Sciatic nerve (tissue), 2 donors: ENCODE measurements around the gene TEX10. TPM values are rescaled to one million over a fixed set of nuclear protein-coding genes. Genes with fewer than 3 reads are reported as not detected.

ENCODE experiments used
- ATAC-seq: fragments of 200-7000 bp; cut with Tn5 transposase; one replicate; pipeline ENCODE4 v1.9.1; 2020; ENCODE audit warnings: mild to moderate bottlenecking, moderate library complexity
- DNase-seq: peaks from one replicate; pipeline ENCODE4 v3.0.0-alpha.2; 2020; ENCODE audit warnings: low spot score
- intact Hi-C: fragments of 100-400 bp; cut with DNase I; formaldehyde crosslinking; loops from one replicate; pipeline ENCODE4 v1.14.2; 2022
- total RNA-seq: library from RNA; stranded (reverse); fragmentation: NEBNext Ultra II Directional; extraction: Animal tissue kit (Norgen Biotek cat#: 25700); gene quantifications from one replicate; pipeline ENCODE4 v1.2.1, GENCODE V29; 2021
- donor health status: DM: no; HTN: no; CAD: no.
- donor health status: DM: no; HTN: no; CAD: no.

TEX10 gene
- total RNA-seq, 1 donor from 2014 or later, result 14.5 TPM

DNA sequence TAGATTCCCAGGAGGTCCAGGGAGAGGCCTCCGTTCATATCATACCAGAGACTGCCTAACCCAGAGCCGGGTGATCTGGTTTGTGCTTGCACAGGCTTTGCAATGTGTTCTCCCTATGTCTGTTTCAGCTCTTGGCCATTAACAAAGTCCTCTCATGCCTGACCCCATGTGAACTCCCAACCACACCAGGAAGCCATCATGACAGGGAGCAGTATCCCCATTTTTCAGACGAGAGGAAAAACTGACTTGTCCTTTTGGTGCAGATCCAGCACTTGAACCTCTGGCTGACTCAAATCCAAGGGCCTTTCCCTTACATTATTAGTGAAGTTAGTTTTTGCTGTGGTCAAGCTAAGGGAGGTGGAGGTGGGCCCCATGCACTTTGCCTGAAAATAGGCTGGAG is 58.4 kb downstream of the TEX10 start:
- intact Hi-C loops, result loop anchor here (10.0 kb wide), 1 partner anchor 1250 kb away; no protein-coding TSS in a partner anchor
- ATAC-seq, result no peak
- DNase-seq, result no peak

DNA sequence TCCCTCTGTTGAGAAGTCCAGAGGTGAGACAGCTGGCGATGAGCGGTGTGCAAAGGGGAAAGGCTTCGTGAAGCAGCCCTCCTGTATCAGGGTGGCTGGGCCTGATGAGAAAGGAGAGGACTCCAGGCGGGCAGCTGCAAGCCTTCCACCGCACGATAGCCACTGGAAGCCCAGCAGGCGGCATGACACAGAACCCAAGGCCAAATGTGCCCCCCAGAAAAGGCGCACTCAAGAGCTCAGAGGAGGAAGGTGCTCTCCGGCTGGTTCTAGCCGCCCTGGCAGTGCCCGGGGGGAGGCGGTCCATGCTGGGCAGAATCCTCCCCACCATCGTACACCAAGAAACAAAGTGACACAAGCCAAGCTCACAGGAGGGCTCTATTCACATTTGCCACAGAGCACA is 60.3 kb downstream of the TEX10 start:
- DNase-seq (no peak), ATAC-seq (no peak)
- intact Hi-C loops, result loop anchor here (10.0 kb wide), 1 partner anchor 1248 kb away; no protein-coding TSS in a partner anchor

DNA sequence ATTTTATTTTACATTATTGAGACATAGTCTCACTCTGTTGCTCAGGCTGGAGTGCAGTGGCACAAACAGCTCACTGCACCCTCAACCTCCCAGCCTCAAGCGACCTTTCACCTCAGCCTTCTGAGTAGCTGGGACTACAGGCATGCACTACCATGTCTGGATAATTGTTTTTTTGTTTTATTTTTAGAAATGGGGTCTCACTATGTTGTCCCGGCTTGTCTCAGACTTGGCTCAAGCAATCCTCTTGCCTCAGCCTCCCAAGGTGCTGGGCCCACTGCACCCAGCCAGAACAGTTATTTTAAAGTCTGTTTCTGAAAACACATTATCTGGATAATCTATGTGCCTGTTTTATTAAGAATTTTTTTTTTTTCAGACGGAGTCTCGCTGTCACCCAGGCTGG is 62.0 kb downstream of the TEX10 start:
- intact Hi-C loops, result loop anchor here (10.0 kb wide), 1 partner anchor 1246 kb away; no protein-coding TSS in a partner anchor
- DNase-seq, result no peak

DNA sequence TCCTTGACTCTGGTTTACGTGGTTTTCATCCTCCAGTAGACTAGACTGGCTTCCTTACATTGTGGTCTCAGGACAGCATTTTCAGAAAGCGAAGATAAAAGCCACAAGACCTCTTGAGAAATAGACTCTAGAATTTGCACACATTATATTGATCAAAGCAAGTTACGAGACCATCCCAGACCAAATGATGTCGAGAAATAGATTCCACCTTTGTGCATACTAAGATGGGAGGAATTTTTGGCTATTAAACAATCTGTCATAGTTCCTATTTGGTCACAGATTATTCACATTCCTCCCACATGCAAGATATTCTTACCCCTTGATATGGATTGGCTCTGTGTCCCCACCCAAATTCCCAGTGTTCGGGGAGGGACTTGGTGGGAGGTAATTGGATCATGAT is 65.6 kb downstream of the TEX10 start:
- intact Hi-C loops, result no loop called here

More for the DNA sequence above, 62.0 kb downstream of the TEX10 start:
- ATAC-seq, result no peak

DNA sequence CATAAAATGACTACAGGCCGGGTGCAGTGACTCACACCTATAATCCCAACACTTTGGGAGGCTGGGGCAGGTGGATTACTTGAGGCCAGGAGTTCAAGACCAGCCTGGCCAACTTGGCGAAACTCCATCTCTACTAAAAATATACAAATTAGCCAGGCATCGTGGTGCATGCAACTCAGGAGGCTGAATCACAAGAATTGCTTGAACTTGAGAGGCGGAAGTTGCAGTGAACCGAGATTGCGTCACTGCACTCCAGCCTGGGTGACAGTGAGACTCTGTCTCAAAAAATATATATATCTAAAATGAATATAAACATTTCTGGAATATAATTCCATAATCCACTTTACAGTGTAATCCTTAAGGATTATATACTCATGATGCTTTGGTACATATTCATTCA is 66.5 kb downstream of the TEX10 start:
- no peak for DNase-seq
- ATAC-seq, result no peak
- intact Hi-C loops, result no loop called here

More for the DNA sequence above, 65.6 kb downstream of the TEX10 start:
- DNase-seq (no peak), ATAC-seq (no peak)

DNA sequence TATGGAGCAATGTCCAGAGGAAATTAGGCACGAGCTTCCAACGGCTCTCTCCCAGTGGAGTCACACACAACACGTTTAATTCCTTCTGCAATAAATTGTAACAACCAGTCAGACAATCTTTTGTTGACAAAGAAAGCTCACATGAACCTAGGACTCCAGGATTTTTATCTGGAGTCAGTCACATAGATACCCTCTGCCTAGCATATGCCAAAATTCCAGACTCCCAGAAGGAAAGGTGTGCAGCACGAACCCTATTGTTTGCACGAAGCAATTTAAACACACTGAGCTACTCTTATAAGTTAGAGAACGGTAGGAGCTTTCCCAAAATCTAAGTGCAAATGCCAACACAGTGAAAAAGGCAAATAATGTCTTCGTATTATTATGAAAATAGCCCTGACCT is 67.1 kb downstream of the TEX10 start:
- intact Hi-C loops, result no loop called here
- ATAC-seq, result no peak
- no peak for DNase-seq

DNA sequence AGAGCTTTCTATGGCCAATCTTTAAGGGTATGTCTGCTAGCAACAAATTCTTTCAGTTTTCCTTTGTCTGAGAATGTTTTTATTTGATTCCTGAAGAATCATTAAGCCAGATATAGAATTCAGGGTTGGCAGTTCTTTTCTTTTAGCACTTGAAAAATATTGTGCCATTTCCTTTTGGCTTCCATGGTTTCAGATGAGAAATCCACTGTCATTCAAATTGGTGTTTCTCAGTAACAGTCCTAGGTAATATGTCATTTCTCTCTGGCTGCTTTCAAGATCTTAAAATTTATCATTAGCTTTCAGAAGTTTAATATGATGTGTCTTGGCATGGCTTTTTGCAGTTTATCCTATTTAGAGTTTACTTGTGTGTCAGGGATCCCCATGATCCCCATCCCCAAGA is 67.7 kb downstream of the TEX10 start:
- intact Hi-C loops, result no loop called here
- DNase-seq (no peak), ATAC-seq (no peak)

DNA sequence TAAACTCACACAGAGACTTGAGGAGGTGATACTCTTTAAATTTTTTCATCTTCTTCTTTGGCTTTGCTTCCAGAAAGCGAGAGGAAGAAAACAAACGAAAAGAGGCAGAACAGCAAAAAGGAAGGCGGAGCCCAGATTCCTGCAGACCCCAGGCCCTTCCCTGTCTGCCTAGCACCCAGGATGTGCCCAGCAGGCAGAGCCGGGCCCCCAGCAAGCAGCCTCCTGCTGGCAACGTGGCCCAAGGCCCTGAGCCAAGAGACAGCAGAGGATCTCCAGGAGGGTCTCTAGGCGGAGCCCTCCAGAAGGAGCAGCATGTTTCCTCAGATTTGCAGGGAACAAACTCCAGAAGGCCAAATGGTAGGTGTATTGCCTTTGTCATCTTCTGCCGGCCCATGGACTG is 68.5 kb downstream of the TEX10 start:
- DNase-seq (no peak), ATAC-seq (no peak)
- intact Hi-C loops, result no loop called here

DNA sequence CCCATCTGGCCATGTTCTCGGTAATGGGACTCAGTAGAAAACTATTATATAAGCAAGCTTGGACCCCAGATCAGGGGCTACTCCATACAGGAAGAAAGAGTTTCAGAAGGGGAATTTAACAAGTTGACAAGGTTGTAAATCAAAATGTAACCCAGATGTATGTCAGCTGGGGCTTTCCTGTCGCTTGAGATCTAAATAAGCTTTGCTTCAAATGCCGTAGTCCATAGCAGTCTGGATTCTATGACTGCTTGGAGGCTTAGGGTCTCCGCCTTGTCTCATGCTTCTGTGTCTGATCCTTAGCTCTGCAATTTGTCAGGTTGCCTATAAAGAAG is 70.4 kb downstream of the TEX10 start:
- no peak for DNase-seq
- intact Hi-C loops, result no loop called here
- no peak for ATAC-seq

DNA sequence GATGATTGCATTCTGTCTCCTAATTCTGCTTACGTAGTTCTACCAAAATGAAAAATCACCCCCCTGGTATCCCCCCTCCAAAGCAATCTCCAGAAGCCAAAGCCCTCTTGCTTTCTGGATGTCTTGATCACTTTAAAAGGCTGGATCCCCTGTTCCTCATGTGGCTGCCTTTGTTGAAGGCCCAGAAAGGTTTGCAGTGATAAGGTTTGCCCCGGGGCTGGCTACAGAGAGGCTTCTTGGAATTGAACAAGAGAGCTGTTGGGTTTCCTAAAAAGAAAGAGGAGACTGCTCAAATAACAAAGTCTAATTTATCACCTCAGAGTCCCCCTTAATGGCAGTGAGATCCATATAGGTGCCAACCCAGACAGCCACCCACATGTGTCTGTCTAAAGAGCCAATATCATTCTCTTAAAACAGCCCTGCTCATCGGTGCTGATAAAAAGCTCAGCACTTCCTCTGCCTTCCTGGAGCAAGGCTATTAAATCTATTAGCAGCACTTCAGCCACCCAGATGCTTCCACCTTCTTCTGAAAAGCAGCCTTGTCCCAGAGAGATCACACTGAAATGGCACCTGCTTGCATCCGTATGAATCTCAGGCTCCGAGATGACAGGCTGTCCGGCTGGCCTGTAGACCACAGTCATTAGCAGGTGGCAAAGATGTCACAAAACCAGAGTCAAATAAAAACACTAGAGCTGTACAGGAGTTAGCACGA is 70.9 kb downstream of the TEX10 start:
- intact Hi-C loops, result no loop called here
- ATAC-seq, result no peak
- DNase-seq, result no peak

DNA sequence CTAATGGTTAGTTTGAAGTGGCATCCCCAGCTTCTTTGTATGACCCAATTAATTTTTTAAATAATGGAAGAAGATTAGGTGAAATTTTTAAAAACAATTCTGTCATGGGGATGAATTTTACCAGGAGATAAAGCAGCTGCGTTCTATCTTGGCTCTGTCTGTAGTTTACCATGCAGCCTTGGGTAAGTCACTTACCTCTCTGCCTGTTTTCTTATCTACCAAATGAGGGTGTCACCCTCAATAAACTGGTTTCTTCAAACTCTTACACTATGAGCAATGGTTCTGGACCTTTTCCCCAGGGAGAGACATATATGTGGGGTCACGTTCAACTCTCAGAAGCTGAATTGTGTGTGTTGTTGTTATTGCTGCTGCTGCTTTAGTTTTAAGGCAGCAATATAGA is 71.7 kb downstream of the TEX10 start:
- intact Hi-C loops, result no loop called here
- DNase-seq (no peak), ATAC-seq (no peak)

DNA sequence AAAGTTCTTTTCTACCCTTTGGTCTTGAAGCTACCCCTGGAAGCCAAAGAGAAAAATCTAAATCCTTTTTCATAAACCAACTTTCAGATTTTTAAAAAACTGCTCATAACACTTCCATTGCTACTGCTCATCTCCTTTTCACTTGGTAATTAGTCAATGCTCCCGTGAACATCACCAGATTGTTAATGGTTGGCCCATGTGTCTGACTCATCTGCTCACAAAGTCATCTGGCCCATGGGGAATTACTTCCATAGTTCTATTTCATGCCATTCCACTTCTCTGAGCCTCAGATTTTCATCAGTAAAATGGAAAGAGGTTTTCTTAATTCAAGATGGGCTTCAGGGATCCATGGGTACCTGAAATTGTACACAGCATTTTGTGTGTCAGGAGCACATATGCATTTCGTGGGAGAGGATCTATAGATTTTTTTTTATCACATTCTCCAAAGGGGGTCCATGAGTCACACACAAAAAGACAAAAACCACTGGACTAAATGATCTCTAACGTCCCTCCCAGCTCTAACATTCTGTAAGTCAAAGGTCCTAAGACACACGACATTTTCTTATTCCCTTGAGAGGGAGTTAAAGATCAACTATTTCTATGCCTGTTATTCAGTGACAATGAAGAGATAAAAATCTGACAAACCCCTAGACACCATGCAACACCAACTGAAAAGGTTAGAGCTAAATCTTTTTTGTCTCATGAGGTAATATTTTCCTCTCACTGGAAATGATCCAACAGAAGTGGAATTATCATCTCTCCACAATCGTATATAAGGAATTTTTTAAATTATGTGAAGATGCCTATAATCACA is 75.4 kb downstream of the TEX10 start:
- DNase-seq (no peak), ATAC-seq (no peak)
- intact Hi-C loops, result no loop called here

DNA sequence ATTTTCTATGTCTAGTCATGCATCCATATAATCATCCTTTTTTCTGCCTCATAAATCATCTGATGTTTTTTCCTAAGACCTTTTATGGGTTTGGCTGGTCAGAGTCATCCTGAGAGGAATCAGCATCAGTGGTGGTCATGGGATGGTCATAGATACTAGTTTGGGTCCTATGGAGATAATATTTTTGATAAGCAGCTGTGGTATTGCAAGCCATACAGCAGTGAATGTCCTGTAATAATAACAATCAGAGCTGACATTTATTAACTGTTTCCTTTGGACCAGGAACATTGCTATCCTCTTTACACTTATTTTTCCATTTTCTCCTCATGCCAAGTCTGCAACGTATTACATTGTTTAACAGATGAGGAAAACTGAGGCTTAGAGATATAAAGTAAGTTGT is 83.1 kb downstream of the TEX10 start:
- no peak for ATAC-seq
- intact Hi-C loops, result no loop called here
- DNase-seq, result no peak

DNA sequence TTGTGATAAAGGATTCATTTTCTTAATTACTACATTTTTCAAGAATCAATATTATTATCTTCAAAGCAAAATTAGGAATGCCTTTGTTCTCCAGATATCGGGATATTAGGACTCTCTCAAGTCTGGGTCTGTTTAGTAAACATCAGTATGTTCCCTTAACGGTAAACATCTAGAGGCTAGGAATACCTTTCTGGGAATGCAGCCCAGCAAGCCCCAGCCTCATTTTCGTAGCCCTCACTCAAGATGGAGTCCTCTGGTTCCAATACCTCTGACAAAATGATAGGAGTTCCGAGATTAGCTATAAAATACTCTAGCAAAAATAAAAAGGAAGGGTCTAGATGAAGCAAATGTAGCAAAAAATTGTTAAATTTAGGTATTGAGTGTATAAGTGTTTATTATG is 84.5 kb downstream of the TEX10 start:
- DNase-seq (no peak), ATAC-seq (no peak)
- intact Hi-C loops, result no loop called here

DNA sequence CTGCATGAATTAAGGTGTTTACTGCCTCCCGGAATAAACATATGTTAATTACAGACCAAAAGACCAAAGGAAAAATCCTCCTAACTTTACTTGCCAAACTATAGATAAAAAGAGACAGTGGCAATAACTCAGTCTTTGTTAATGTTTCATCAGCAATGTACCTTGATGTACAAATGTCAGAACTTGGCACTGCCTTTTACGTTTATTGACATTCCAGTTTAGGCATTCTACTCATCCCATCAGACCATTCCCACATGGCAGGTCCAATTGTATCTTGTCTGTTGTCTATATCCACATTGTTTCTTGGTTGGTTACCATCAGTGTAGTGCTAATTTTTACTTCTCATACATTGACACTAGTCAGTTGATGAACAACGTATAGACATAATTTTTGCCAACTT is 85.5 kb downstream of the TEX10 start:
- ATAC-seq, result no peak
- intact Hi-C loops, result no loop called here
- DNase-seq, result no peak

Other genes starting within 250 kb of the TEX10 start
- gene MSANTD3, start 74.2 kb upstream of the TEX10 start, total RNA-seq, result 16.2 TPM
- gene TMEFF1, start 120.2 kb upstream of the TEX10 start, total RNA-seq, result 1.5 TPM
- 0.31 TPM for gene CAVIN4, start 225.1 kb upstream of the TEX10 start, total RNA-seq